ENCODE data around the gene DDX23. TPM values are rescaled to one million over a fixed set of nuclear protein-coding genes. Genes with fewer than 3 reads are reported as not detected.
"Not testable (repeated sequence)": the region's sequence is repeated elsewhere in the genome, so short reads cannot be mapped to it uniquely, and the experiment has no call there.

Gene DDX23
- total and polyA plus RNA-seq, 5 donors from 2014 or later, result 30.5 to 96.3 (median 35.3) TPM

DNA sequence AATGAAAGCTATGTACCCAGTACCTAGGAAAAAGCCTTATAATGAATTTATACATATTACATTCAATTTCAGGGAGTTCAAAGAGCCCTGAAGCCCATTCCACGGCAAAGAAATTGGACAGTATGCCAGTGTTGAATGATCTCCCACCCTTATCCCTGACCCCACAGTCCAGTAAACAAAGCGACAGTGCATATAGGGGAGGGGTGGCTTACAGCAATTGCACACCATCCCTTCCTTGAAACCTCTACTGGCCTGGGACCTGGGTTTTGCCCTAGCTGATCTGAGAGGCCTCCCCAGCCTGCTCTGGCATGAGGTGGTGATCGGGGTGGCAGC, 31.0 kb upstream of the DDX23 start:
- Histone ChIP-seq H3K36me3 (ENCODE audit: control insufficient read depth, insufficient read depth, low read length) (no peaks in the 10 kb centered on the region), H3K27ac (ENCODE audit: insufficient read depth, low read length, poor library complexity, severe bottlenecking) (no peak overlapping the region), H3K4me1 (ENCODE audit: control insufficient read depth, insufficient read depth, low read length, poor library complexity, severe bottlenecking) (no peaks in the 10 kb centered on the region), H3K9me3 (ENCODE audit: control insufficient read depth in 2 of 2, low read length in 2 of 2) (no peaks in the 10 kb centered on the region), H3K27me3 (ENCODE audit: control insufficient read depth, insufficient read depth, low read length) (peaks cover 21% of the 10 kb centered on the region), H3K4me3 (ENCODE audit: low read depth, low read length) (no peak overlapping the region)
- no peak for ATAC-seq (ENCODE audit: low read depth in 2 of 2)
- Mint-ChIP-seq H3K36me3 (no peaks in the 10 kb centered on the region), H3K27ac (no peak overlapping the region), H3K4me3 (no peak overlapping the region), H3K4me1 (peaks cover 0 to 4% (median 0%) of the 10 kb centered on the region in 4 donors), H3K9me3 (no peaks in the 10 kb centered on the region), H3K27me3 (peaks cover 47% of the 10 kb centered on the region)
- no peak for DNase-seq

DNA sequence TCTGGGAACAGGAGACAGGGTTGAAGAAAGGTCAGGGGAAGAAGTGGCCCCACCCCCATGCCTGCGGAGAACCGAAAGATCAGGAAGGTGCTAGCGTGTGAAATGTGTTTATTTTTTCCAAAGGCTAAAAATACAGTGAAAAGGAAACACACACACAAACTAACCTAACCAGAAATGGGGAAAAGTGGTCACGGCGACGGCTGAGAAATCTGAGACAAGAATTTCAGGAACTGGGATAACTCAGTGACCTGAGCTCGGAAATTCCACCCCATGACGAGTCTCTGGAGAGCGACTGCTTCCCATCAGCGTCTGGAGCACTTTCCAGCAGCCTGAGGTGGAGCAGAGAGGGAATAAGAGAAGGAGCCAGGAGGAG, 30.3 kb upstream of the DDX23 start:
- peaks cover 21% of the 10 kb centered on the region for H3K27me3 ChIP-seq (ENCODE audit: control insufficient read depth, insufficient read depth, low read length)
- Mint-ChIP-seq H3K27me3 (peaks cover 47% of the 10 kb centered on the region), H3K9me3 (no peaks in the 10 kb centered on the region), H3K4me1 (peaks cover 0 to 4% (median 0%) of the 10 kb centered on the region in 4 donors), H3K27ac (peak overlapping the region in 2 of 3 donors; percentile 68 to 75), H3K36me3 (no peaks in the 10 kb centered on the region), H3K4me3 (no peak overlapping the region)
- H3K4me3 ChIP-seq (ENCODE audit: low read depth, low read length), result no peak overlapping the region
- no peak for DNase-seq
- H3K4me1 ChIP-seq (ENCODE audit: control insufficient read depth, insufficient read depth, low read length, poor library complexity, severe bottlenecking), result no peaks in the 10 kb centered on the region
- H3K9me3 ChIP-seq (ENCODE audit: control insufficient read depth in 2 of 2, low read length in 2 of 2), result no peaks in the 10 kb centered on the region
- no peak for ATAC-seq (ENCODE audit: low read depth in 2 of 2)
- H3K36me3 ChIP-seq (ENCODE audit: control insufficient read depth, insufficient read depth, low read length), result no peaks in the 10 kb centered on the region
- no peak overlapping the region for H3K27ac ChIP-seq (ENCODE audit: insufficient read depth, low read length, poor library complexity, severe bottlenecking)

DNA sequence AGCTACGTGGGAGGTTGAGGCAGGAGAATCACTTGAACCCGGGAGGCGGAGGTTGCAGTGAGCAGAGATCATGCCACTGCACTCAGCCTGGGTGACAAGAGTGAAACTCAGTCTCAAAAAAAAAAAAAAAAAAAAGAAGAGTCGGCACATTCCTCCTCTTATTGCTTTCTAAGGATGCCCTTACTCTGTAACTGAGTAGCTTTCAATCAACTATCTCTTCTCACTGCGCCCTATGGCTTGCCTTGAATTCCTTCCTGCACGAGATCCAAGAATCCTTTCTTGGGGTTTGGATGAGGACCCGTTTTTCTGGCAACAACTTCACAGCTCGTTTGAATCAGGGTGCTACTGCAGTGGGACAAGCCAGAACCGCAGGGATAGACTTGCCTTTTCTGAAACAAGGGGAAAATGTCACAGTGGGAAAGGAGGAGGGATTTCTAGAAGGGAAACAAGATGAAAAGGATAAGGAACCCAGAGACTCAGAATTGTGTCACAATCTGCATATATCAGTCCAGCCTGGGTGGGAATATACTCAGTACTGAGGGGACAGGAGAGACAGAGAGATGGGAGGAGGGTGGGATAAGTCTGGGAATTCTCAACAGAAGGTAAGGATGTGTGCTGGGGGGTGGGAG, 29.8 kb upstream of the DDX23 start:
- Mint-ChIP-seq H3K27ac (peak overlapping the region in 2 of 3 donors; percentile 68 to 75), H3K4me3 (no peak overlapping the region), H3K9me3 (no peaks in the 10 kb centered on the region), H3K4me1 (peaks cover 0 to 4% (median 0%) of the 10 kb centered on the region in 4 donors), H3K36me3 (no peaks in the 10 kb centered on the region), H3K27me3 (peaks cover 52% of the 10 kb centered on the region)
- Histone ChIP-seq H3K27me3 (ENCODE audit: control insufficient read depth, insufficient read depth, low read length) (peaks cover 21% of the 10 kb centered on the region), H3K27ac (ENCODE audit: insufficient read depth, low read length, poor library complexity, severe bottlenecking) (no peak overlapping the region), H3K4me1 (ENCODE audit: control insufficient read depth, insufficient read depth, low read length, poor library complexity, severe bottlenecking) (no peaks in the 10 kb centered on the region), H3K36me3 (ENCODE audit: control insufficient read depth, insufficient read depth, low read length) (no peaks in the 10 kb centered on the region), H3K9me3 (ENCODE audit: control insufficient read depth in 2 of 2, low read length in 2 of 2) (no peaks in the 10 kb centered on the region), H3K4me3 (ENCODE audit: low read depth, low read length) (no peak overlapping the region)
- DNase-seq (no peak), ATAC-seq (ENCODE audit: low read depth in 2 of 2) (no peak)

DNA sequence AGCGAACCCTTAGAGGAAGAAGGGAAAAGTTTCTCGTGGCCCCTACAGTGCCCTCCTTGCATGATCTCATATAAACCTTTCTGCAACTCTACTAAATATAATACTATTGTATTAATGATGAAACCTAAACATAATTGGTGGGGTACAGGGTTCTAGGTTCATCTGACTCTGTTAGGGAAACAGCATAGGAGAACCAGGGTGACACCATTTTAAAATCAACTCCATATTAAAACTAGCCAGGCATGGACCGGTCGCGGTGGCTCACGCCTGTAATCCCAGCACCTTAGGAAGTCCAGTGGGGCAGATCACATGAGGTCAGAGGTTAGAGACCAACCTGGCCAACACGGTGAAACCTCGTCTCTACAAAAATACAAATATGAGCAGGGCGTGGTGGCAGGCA, 28.7 kb upstream of the DDX23 start:
- Histone ChIP-seq H3K36me3 (ENCODE audit: control insufficient read depth, insufficient read depth, low read length) (no peaks in the 10 kb centered on the region), H3K9me3 (ENCODE audit: control insufficient read depth in 2 of 2, low read length in 2 of 2) (no peaks in the 10 kb centered on the region), H3K4me1 (ENCODE audit: control insufficient read depth, insufficient read depth, low read length, poor library complexity, severe bottlenecking) (no peaks in the 10 kb centered on the region), H3K4me3 (ENCODE audit: low read depth, low read length) (no peak overlapping the region), H3K27ac (ENCODE audit: insufficient read depth, low read length, poor library complexity, severe bottlenecking) (no peak overlapping the region), H3K27me3 (ENCODE audit: control insufficient read depth, insufficient read depth, low read length) (peaks cover 21% of the 10 kb centered on the region)
- peaks cover 0 to 4% (median 0%) of the 10 kb centered on the region in 4 donors for H3K4me1 Mint-ChIP-seq
- H3K27ac Mint-ChIP-seq, result no peak overlapping the region
- H3K27me3 Mint-ChIP-seq, result peaks cover 52% of the 10 kb centered on the region
- H3K4me3 Mint-ChIP-seq, result no peak overlapping the region
- no peak for ATAC-seq (ENCODE audit: low read depth in 2 of 2)
- no peaks in the 10 kb centered on the region for H3K36me3 Mint-ChIP-seq
- H3K9me3 Mint-ChIP-seq, result no peaks in the 10 kb centered on the region
- no peak for DNase-seq

DNA sequence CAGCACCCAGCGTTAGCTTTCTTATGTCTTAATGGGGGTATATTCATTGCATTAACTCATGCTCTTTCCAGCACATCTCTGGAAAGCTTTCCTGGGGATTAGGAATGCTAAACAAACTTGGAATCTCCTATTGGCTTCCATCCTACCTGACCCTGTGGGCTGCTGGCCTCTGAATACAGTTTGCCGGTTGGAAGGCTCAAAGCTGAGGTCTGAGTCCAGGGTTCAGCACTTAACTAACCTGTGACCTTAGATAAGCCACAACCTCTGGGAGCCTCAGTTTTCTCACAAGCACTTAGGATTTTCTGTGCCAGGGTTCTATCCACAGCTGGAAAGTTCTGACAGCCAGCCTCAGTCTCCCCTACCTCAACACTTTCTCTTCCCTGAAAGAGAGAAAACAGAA, 26.6 kb upstream of the DDX23 start:
- Mint-ChIP-seq H3K36me3 (no peaks in the 10 kb centered on the region), H3K9me3 (no peaks in the 10 kb centered on the region)
- ATAC-seq (ENCODE audit: low read depth in 2 of 2), result no peak

DNA sequence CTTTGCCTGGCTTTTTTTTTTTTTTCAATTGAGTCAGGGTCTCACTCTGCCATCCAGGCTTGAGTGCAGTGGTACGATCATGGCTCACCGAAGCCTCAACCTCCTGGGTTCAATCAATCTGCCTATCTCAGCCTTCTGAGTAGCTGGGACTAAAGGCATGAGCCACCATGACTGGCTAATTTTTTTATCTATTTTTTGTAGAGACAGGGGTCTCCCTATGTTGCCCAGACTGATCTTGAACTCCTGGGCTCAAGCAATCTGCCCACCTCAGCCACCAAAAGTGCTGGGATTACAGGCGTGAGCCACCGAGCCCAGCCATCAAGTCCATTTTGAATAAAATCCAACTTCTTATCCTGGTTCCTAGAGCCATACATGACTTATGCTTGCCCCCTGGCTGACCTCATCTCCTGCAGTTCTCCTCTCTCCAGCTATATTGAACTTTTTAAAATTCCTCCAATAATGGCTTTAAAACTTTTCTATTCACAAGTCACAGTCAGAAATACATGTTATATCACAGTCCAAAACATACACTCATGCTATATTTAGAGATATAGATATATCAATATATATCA, 24.1 kb upstream of the DDX23 start:
- Mint-ChIP-seq H3K4me1 (peaks cover 0 to 1% (median 0%) of the 10 kb centered on the region in 4 donors), H3K27me3 (peaks cover 27% of the 10 kb centered on the region), H3K36me3 (no peaks in the 10 kb centered on the region), H3K27ac (peak overlapping the region in 1 of 3 donors; percentile 3), H3K9me3 (no peaks in the 10 kb centered on the region), H3K4me3 (no peak overlapping the region)
- Histone ChIP-seq H3K4me1 (ENCODE audit: control insufficient read depth, insufficient read depth, low read length, poor library complexity, severe bottlenecking) (no peaks in the 10 kb centered on the region), H3K27ac (ENCODE audit: insufficient read depth, low read length, poor library complexity, severe bottlenecking) (no peak overlapping the region), H3K9me3 (ENCODE audit: control insufficient read depth in 2 of 2, low read length in 2 of 2) (no peaks in the 10 kb centered on the region), H3K36me3 (ENCODE audit: control insufficient read depth, insufficient read depth, low read length) (no peaks in the 10 kb centered on the region), H3K4me3 (ENCODE audit: low read depth, low read length) (no peak overlapping the region), H3K27me3 (ENCODE audit: control insufficient read depth, insufficient read depth, low read length) (peaks cover 9% of the 10 kb centered on the region)
- DNase-seq (no peak), ATAC-seq (ENCODE audit: low read depth in 2 of 2) (no peak)

More for the DNA sequence above, 26.6 kb upstream of the DDX23 start:
- Mint-ChIP-seq H3K27ac (no peak overlapping the region), H3K27me3 (peaks cover 43% of the 10 kb centered on the region), H3K4me3 (no peak overlapping the region), H3K4me1 (peaks cover 0 to 5% (median 0%) of the 10 kb centered on the region in 4 donors)
- Histone ChIP-seq H3K4me1 (ENCODE audit: control insufficient read depth, insufficient read depth, low read length, poor library complexity, severe bottlenecking) (no peaks in the 10 kb centered on the region), H3K27me3 (ENCODE audit: control insufficient read depth, insufficient read depth, low read length) (peaks cover 21% of the 10 kb centered on the region), H3K36me3 (ENCODE audit: control insufficient read depth, insufficient read depth, low read length) (no peaks in the 10 kb centered on the region), H3K9me3 (ENCODE audit: control insufficient read depth in 2 of 2, low read length in 2 of 2) (no peaks in the 10 kb centered on the region), H3K27ac (ENCODE audit: insufficient read depth, low read length, poor library complexity, severe bottlenecking) (no peak overlapping the region), H3K4me3 (ENCODE audit: low read depth, low read length) (no peak overlapping the region)
- no peak for DNase-seq

DNA sequence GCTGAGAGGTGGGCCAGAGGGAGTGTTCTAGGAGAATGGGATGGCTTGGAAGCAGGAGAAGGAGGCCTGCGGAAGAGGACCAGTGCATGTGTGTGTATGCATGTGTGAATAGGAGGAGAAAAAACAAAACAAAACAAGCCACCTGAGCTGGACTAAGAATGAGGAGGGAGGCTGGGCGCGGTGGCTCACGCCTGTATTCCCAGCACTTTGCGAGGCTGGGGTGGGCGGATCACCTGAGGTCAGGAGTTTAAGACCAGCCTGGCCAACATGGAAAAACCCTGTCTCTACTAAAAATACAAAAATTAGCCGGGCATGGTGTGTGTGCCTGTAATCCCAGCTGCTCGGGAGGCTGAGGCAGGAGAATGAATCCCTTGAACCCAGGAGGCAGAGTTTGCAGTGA, 21.6 kb upstream of the DDX23 start:
- not testable (repeated sequence) for H3K27ac ChIP-seq (ENCODE audit: insufficient read depth, low read length, poor library complexity, severe bottlenecking); DNase-seq; H3K36me3 ChIP-seq (ENCODE audit: control insufficient read depth, insufficient read depth, low read length); H3K9me3 ChIP-seq (ENCODE audit: control insufficient read depth in 2 of 2, low read length in 2 of 2); H3K4me3 Mint-ChIP-seq; H3K9me3 Mint-ChIP-seq; H3K4me1 Mint-ChIP-seq; ATAC-seq (ENCODE audit: low read depth in 2 of 2); H3K4me3 ChIP-seq (ENCODE audit: low read depth, low read length); H3K27me3 ChIP-seq (ENCODE audit: control insufficient read depth, insufficient read depth, low read length); H3K4me1 ChIP-seq (ENCODE audit: control insufficient read depth, insufficient read depth, low read length, poor library complexity, severe bottlenecking); H3K27ac Mint-ChIP-seq; H3K36me3 Mint-ChIP-seq
- peaks cover 19% of the 10 kb centered on the region for H3K27me3 Mint-ChIP-seq

DNA sequence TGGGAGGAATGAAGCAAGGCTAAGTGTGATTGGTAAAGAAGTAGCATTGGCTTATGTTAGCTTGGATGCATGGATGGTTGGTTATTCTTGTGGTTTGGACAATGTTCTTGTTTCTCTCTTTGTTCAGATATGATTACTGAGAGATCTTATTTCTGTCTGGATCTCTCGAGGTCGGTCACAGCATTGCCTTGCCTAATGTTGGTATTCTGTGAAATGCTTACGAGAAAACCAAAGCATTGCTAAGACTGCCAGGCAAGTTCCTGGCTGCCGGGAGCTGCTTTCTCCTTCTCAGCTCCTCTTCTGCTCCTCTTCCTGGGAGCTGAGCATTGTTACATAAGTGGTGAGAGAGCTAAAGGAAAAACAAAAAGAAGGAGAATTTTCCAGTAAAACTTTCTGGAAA, 21.1 kb upstream of the DDX23 start:
- Mint-ChIP-seq H3K36me3 (no peaks in the 10 kb centered on the region), H3K4me3 (no peak overlapping the region), H3K27me3 (peaks cover 15% of the 10 kb centered on the region), H3K4me1 (peaks cover 0 to 1% (median 0%) of the 10 kb centered on the region in 4 donors), H3K27ac (no peak overlapping the region), H3K9me3 (no peaks in the 10 kb centered on the region)
- Histone ChIP-seq H3K4me3 (ENCODE audit: low read depth, low read length) (no peak overlapping the region), H3K27ac (ENCODE audit: insufficient read depth, low read length, poor library complexity, severe bottlenecking) (no peak overlapping the region), H3K9me3 (ENCODE audit: control insufficient read depth in 2 of 2, low read length in 2 of 2) (no peaks in the 10 kb centered on the region), H3K27me3 (ENCODE audit: control insufficient read depth, insufficient read depth, low read length) (no peaks in the 10 kb centered on the region), H3K4me1 (ENCODE audit: control insufficient read depth, insufficient read depth, low read length, poor library complexity, severe bottlenecking) (no peaks in the 10 kb centered on the region), H3K36me3 (ENCODE audit: control insufficient read depth, insufficient read depth, low read length) (no peaks in the 10 kb centered on the region)
- ATAC-seq (ENCODE audit: low read depth in 2 of 2) (no peak), DNase-seq (no peak)
